Vagina (tissue), 2 donors: ENCODE data around the gene FBXL5. TPM values are rescaled to one million over a fixed set of nuclear protein-coding genes. Genes with fewer than 3 reads are reported as not detected.

Experiments used
- DNase-seq, 2 donors: peaks; one replicate each; pipeline ENCODE4 v3.0.0-alpha.2; 2017; ENCODE audit errors: extremely low spot score in 2 of 2
- H3K27ac ChIP-seq: fragments of 200-600 bp; sonication (generic); one replicate; pipeline ENCODE4 v1.5.1; 2019
- H3K27me3 ChIP-seq: fragments of 200-600 bp; sonication (generic); one replicate; pipeline ENCODE4 v1.5.1; 2019
- H3K36me3 ChIP-seq, 2 donors: fragments of 200-600 bp; sonication (generic); one replicate each; pipeline ENCODE4 v1.5.1; 2017 to 2019
- H3K4me1 ChIP-seq: fragments of 200-600 bp; sonication (generic); one replicate; pipeline ENCODE4 v1.5.1; 2019
- H3K4me3 ChIP-seq, 2 donors: fragments of 200-600 bp; sonication (generic); 1 replicate in 1 of 2; 2 replicates in 1 of 2; pipeline ENCODE4 v1.5.1; 2016 to 2019
- H3K9me3 ChIP-seq: fragments of 200-600 bp; sonication (generic); one replicate; pipeline ENCODE4 v1.5.1; 2019
- CTCF ChIP-seq, 3 experiments: fragments of 450-650 bp in 2 of 3; fragments of 200-600 bp in 1 of 3; sonication (generic) in 1 of 3; IDR thresholded peaks; one replicate each; pipeline ENCODE4 v1.5.1; 2017 to 2019; ENCODE audit warnings: antibody characterized with exemption in 3 of 3, mild to moderate bottlenecking in 2 of 3, moderate library complexity in 2 of 3
- POLR2A ChIP-seq, 2 donors: fragments of 450-650 bp; IDR thresholded peaks; one replicate each; pipeline ENCODE4 v1.6.1; 2017; ENCODE audit warnings: antibody characterized with exemption in 2 of 2, mild to moderate bottlenecking in 2 of 2, moderate library complexity in 2 of 2
- POLR2AphosphoS5 ChIP-seq, 2 donors: sonication (generic); formaldehyde crosslinking; IDR thresholded peaks; one replicate each; pipeline ENCODE4 v1.9.0; 2017; ENCODE audit warnings: antibody characterized with exemption in 2 of 2, mild to moderate bottlenecking in 2 of 2, low read depth in 1 of 2; ENCODE audit not compliant: insufficient read depth in 1 of 2
- intact Hi-C: fragments of 100-400 bp; cut with DNase I; formaldehyde crosslinking; loops from one replicate; pipeline ENCODE4 v1.15.1; 2023
- total RNA-seq: library from RNA; depleted of rRNA; stranded (reverse); fragments of >200 nt; gene quantifications from one replicate; pipeline ENCODE4 v1.2.3, GENCODE V29; 2016

The FBXL5 gene
- total RNA-seq, 1 donor from 2014 or later: 103 TPM

- intact Hi-C loops: no loop called here
- Histone ChIP-seq H3K4me1 (no peaks in the 10 kb centered on the region), H3K27ac (no peak overlapping the region), H3K27me3 (no peaks in the 10 kb centered on the region), H3K9me3 (no peaks in the 10 kb centered on the region), H3K36me3 (no peaks in the 10 kb centered on the region), H3K4me3 (no peak overlapping the region)
- TF ChIP-seq CTCF (IDR thresholded peaks at IDR 0.05) (no peak), POLR2AphosphoS5 (IDR thresholded peaks at IDR 0.05; ENCODE audit: insufficient read depth in 1 of 2, low read depth in 1 of 2) (no peak), POLR2A (IDR thresholded peaks at IDR 0.05) (no peak)
- no peak for DNase-seq
These were observed 41.7 kb upstream of the FBXL5 start for GRCh38 chr4:15696866-15697265.

GRCh38 chr4:15695729-15696128 is 40.6 kb upstream of the FBXL5 start:
- Histone ChIP-seq H3K36me3 (no peaks in the 10 kb centered on the region), H3K27ac (no peak overlapping the region), H3K9me3 (no peaks in the 10 kb centered on the region), H3K27me3 (no peaks in the 10 kb centered on the region), H3K4me1 (peaks cover 10% of the 10 kb centered on the region), H3K4me3 (no peak overlapping the region)
- intact Hi-C loops: no loop called here
- no peak for DNase-seq
- TF ChIP-seq POLR2AphosphoS5 (IDR thresholded peaks at IDR 0.05; ENCODE audit: insufficient read depth in 1 of 2, low read depth in 1 of 2) (no peak), POLR2A (IDR thresholded peaks at IDR 0.05) (no peak), CTCF (IDR thresholded peaks at IDR 0.05) (no peak)

GRCh38 chr4:15695240-15695699 is 40.1 kb upstream of the FBXL5 start:
- H3K27me3 ChIP-seq: no peaks in the 10 kb centered on the region
- TF ChIP-seq POLR2A (IDR thresholded peaks at IDR 0.05): no peak
- no peak for TF ChIP-seq POLR2AphosphoS5 (IDR thresholded peaks at IDR 0.05; ENCODE audit: insufficient read depth in 1 of 2, low read depth in 1 of 2)
- no peak for TF ChIP-seq CTCF (IDR thresholded peaks at IDR 0.05)

GRCh38 chr4:15694431-15694830 is 39.3 kb upstream of the FBXL5 start:
- Histone ChIP-seq H3K4me3 (no peak overlapping the region), H3K36me3 (no peaks in the 10 kb centered on the region), H3K27ac (no peak overlapping the region), H3K27me3 (no peaks in the 10 kb centered on the region), H3K9me3 (no peaks in the 10 kb centered on the region), H3K4me1 (peaks cover 15% of the 10 kb centered on the region)
- DNase-seq: no peak
- intact Hi-C loops: no loop called here
- TF ChIP-seq CTCF (IDR thresholded peaks at IDR 0.05) (no peak), POLR2A (IDR thresholded peaks at IDR 0.05) (no peak), POLR2AphosphoS5 (IDR thresholded peaks at IDR 0.05; ENCODE audit: insufficient read depth in 1 of 2, low read depth in 1 of 2) (no peak)

More at GRCh38 chr4:15695240-15695699, 40.1 kb upstream of the FBXL5 start:
- no peaks in the 10 kb centered on the region for H3K36me3 ChIP-seq
- no peak overlapping the region for H3K4me3 ChIP-seq
- peaks cover 14% of the 10 kb centered on the region for H3K4me1 ChIP-seq
- no peak overlapping the region for H3K27ac ChIP-seq
- no peak for DNase-seq
- intact Hi-C loops: no loop called here
- H3K9me3 ChIP-seq: no peaks in the 10 kb centered on the region

- Histone ChIP-seq H3K27ac (no peak overlapping the region), H3K36me3 (peaks cover 0 to 5% of the 10 kb centered on the region in 2 donors), H3K4me3 (no peak overlapping the region), H3K9me3 (no peaks in the 10 kb centered on the region), H3K4me1 (peaks cover 15% of the 10 kb centered on the region), H3K27me3 (no peaks in the 10 kb centered on the region)
- intact Hi-C loops: no loop called here
- no peak for DNase-seq
- no peak for TF ChIP-seq CTCF (IDR thresholded peaks at IDR 0.05)
- no peak for TF ChIP-seq POLR2A (IDR thresholded peaks at IDR 0.05)
These were observed 37.4 kb upstream of the FBXL5 start for GRCh38 chr4:15692602-15693001.
